Measurements from ENCODE around the gene LAMB1. TPM values are rescaled to one million over a fixed set of nuclear protein-coding genes. Genes with fewer than 3 reads are reported as not detected.

LAMB1 gene
- total RNA-seq, 1 experiment from 2014 or later = 101 TPM

GRCh38 chr7:107934991-107935770 is 67.8 kb downstream of the LAMB1 start:
- ATAC-seq (peak; percentile 54), DNase-seq (peak; percentile 20)
- Histone ChIP-seq H3K4me2 (ENCODE audit: low read length) (no peak overlapping the region), H3K27me3 (ENCODE audit: low read length) (no peaks in the 10 kb centered on the region), H3K9me3 (ENCODE audit: low read length) (no peaks in the 10 kb centered on the region), H2AFZ (ENCODE audit: low read length) (no peak overlapping the region), H3K36me3 (ENCODE audit: low read depth, low read length) (peaks cover 42% of the 10 kb centered on the region), H3K4me3 (ENCODE audit: low read length) (no peak overlapping the region), H3K9ac (ENCODE audit: low read length) (no peak overlapping the region), H3K4me1 (ENCODE audit: insufficient read depth, low read length) (peaks cover 10% of the 10 kb centered on the region; the same call in 1 of the 2 replicates), H3K79me2 (ENCODE audit: low read length) (no peaks in the 10 kb centered on the region), H4K20me1 (ENCODE audit: low read length) (no peaks in the 10 kb centered on the region), H3F3A (ENCODE audit: low read length, unreplicated experiment) (no peaks in the 10 kb centered on the region), H3K27ac (ENCODE audit: low read length) (no peak overlapping the region), H3K9me2 (replicated peaks; ENCODE audit: low read length) (no peaks in the 10 kb centered on the region)
- BruUV-seq (replicated peaks) = no TSS peak
- CTCF ChIA-PET = no interaction called here
- TF ChIP-seq CTCF (conservative IDR thresholded peaks at IDR 0.05; ENCODE audit: low read depth, low read length) = no peak
- no peak for TF ChIP-seq EZH2 (IDR thresholded peaks at IDR 0.05; ENCODE audit: low read length, unreplicated experiment)
- no peak for TF ChIP-seq EZH2phosphoT487 (IDR thresholded peaks at IDR 0.05; ENCODE audit: borderline replicate concordance, low read length)
- POLR2A ChIA-PET (ENCODE audit: unreplicated experiment) = no interaction called here
- intact Hi-C loops (cut with micrococcal nuclease) = no loop called here

- no peaks in the 10 kb centered on the region for H3K9me2 ChIP-seq (replicated peaks; ENCODE audit: low read length)
- H3K4me1 ChIP-seq (ENCODE audit: insufficient read depth, low read length) = 0 out of 2 replicates have a peak, but pooled peaks cover 5% of the 10 kb centered on the region
- TF ChIP-seq EZH2 (IDR thresholded peaks at IDR 0.05; ENCODE audit: low read length, unreplicated experiment) = no peak
- no peak for TF ChIP-seq CTCF (conservative IDR thresholded peaks at IDR 0.05; ENCODE audit: low read depth, low read length)
- TF ChIP-seq EZH2phosphoT487 (IDR thresholded peaks at IDR 0.05; ENCODE audit: borderline replicate concordance, low read length) = no peak
- H3K4me3 ChIP-seq (ENCODE audit: low read length) = no peak overlapping the region
- peaks cover 48% of the 10 kb centered on the region for H3K36me3 ChIP-seq (ENCODE audit: low read depth, low read length)
- ATAC-seq (no peak), DNase-seq (no peak)
- H3F3A ChIP-seq (ENCODE audit: low read length, unreplicated experiment) = no peaks in the 10 kb centered on the region
- H3K79me2 ChIP-seq (ENCODE audit: low read length) = no peaks in the 10 kb centered on the region
- H3K27me3 ChIP-seq (ENCODE audit: low read length) = no peaks in the 10 kb centered on the region
- H2AFZ ChIP-seq (ENCODE audit: low read length) = no peak overlapping the region
- no TSS peak for BruUV-seq (replicated peaks)
- intact Hi-C loops (cut with micrococcal nuclease) = no loop called here
- no peaks in the 10 kb centered on the region for H3K9me3 ChIP-seq (ENCODE audit: low read length)
- CTCF ChIA-PET = no interaction called here
- POLR2A ChIA-PET (ENCODE audit: unreplicated experiment) = no interaction called here
- no peak overlapping the region for H3K9ac ChIP-seq (ENCODE audit: low read length)
- no peak overlapping the region for H3K4me2 ChIP-seq (ENCODE audit: low read length)
- H4K20me1 ChIP-seq (ENCODE audit: low read length) = no peaks in the 10 kb centered on the region
- no peak overlapping the region for H3K27ac ChIP-seq (ENCODE audit: low read length)
Observed at GRCh38 chr7:107933386-107934013, 69.5 kb downstream of the LAMB1 start.

GRCh38 chr7:107932805-107933204 is 70.2 kb downstream of the LAMB1 start:
- H3K27me3 ChIP-seq (ENCODE audit: low read length) = no peaks in the 10 kb centered on the region
- no TSS peak for BruUV-seq (replicated peaks)
- no peak overlapping the region for H3K27ac ChIP-seq (ENCODE audit: low read length)
- no peak for DNase-seq
- no peaks in the 10 kb centered on the region for H3F3A ChIP-seq (ENCODE audit: low read length, unreplicated experiment)
- ATAC-seq = no peak
- H4K20me1 ChIP-seq (ENCODE audit: low read length) = no peaks in the 10 kb centered on the region
- H3K4me2 ChIP-seq (ENCODE audit: low read length) = no peak overlapping the region
- no peak for TF ChIP-seq CTCF (conservative IDR thresholded peaks at IDR 0.05; ENCODE audit: low read depth, low read length)
- TF ChIP-seq EZH2phosphoT487 (IDR thresholded peaks at IDR 0.05; ENCODE audit: borderline replicate concordance, low read length) = no peak
- TF ChIP-seq EZH2 (IDR thresholded peaks at IDR 0.05; ENCODE audit: low read length, unreplicated experiment) = no peak
- H3K79me2 ChIP-seq (ENCODE audit: low read length) = no peaks in the 10 kb centered on the region
- peaks cover 55% of the 10 kb centered on the region for H3K36me3 ChIP-seq (ENCODE audit: low read depth, low read length)
- no peak overlapping the region for H2AFZ ChIP-seq (ENCODE audit: low read length)
- intact Hi-C loops (cut with micrococcal nuclease) = no loop called here
- H3K9me2 ChIP-seq (replicated peaks; ENCODE audit: low read length) = no peaks in the 10 kb centered on the region
- H3K4me1 ChIP-seq (ENCODE audit: insufficient read depth, low read length) = 0 out of 2 replicates have a peak, but pooled peaks cover 5% of the 10 kb centered on the region
- no peaks in the 10 kb centered on the region for H3K9me3 ChIP-seq (ENCODE audit: low read length)
- ChIA-PET POLR2A (ENCODE audit: unreplicated experiment) (no interaction called here), CTCF (no interaction called here)
- H3K9ac ChIP-seq (ENCODE audit: low read length) = no peak overlapping the region
- H3K4me3 ChIP-seq (ENCODE audit: low read length) = no peak overlapping the region
